Heart left ventricle (tissue), 13 donors: ENCODE measurements around the gene P2RY11.

Experiments used
- CTCF ChIP-seq, 12 donors: fragments of 200-600 bp; sonication (generic) in 4 of 12; IDR thresholded peaks; one replicate each; pipeline versions ENCODE4 v1.5.0 to v1.8.0; 2018 to 2022; ENCODE audit warnings: antibody characterized with exemption in 12 of 12, mild to moderate bottlenecking in 5 of 12
- POLR2A ChIP-seq, 2 donors: fragments of 450-650 bp; IDR thresholded peaks; one replicate each; pipeline ENCODE4 v1.6.1; 2017; ENCODE audit warnings: antibody characterized with exemption in 2 of 2, mild to moderate bottlenecking in 2 of 2, moderate library complexity in 2 of 2
- donor health status: ischemic (EF 13 %, LVEDD 7.1; RV severe dilation, severe dysfunction).
- donor health status: DM: no; HTN: yes; CAD: no.
- donor health status: DM: no; HTN: no; CAD: no.
- donor health status: ischemic (EF 25% LVEDD 6.9; RV normal size, moderate dysfunction).
- donor health status: ischemic (EF 25% LVEDD 5.7; RV mildly dilated, moderate dysfunction).
- donor health status: ischemic (EF 35%, LVEDD 5.7; RV mildly dilated, moderate dysfunction).
- donor health status: nonischemic (EF 11% LVEDD 7.7; RV severe dilation, severe dysfunction).
- donor health status: DM: yes; HTN: yes; CAD: no.
- donor health status: PGD.
- donor health status: ischemic (EF 29% LVEDD 5.4; RV normal size, mild dysfunction).
- donor health status: nonischemic (EF 23%, LVEDD 6.1; RV moderate dilation, normal function).

GRCh38 chr19:10122045-10122444, 10.6 kb downstream of the P2RY11 start:
- TF ChIP-seq CTCF (IDR thresholded peaks at IDR 0.05), result no peak
- TF ChIP-seq POLR2A (IDR thresholded peaks at IDR 0.05), result no peak
